A172 (cell line): ENCODE measurements around the gene UBE2Z. TPM values are rescaled to one million over a fixed set of nuclear protein-coding genes. Genes with fewer than 3 reads are reported as not detected.
"Not testable (repeated sequence)": the region's sequence is repeated elsewhere in the genome, so short reads cannot be mapped to it uniquely, and the experiment has no call there.

Source experiments
- DNase-seq: peaks from one replicate; pipeline ENCODE4 v3.0.0-alpha.2; 2015; ENCODE audit warnings: low spot score
- total RNA-seq: library from RNA; depleted of rRNA; stranded (reverse); fragments of >200 nt; shearing (Covaris generic); gene quantifications from 2 replicates; pipeline ENCODE4 v1.2.3, GENCODE V29; 2014

Gene UBE2Z
- total RNA-seq, 1 experiment from 2014 or later = 112 TPM

- DNase-seq = no peak
Measured at GRCh38 chr17:48903401-48903800, 4.8 kb upstream of the UBE2Z start.

GRCh38 chr17:48904428-48904827, 3.8 kb upstream of the UBE2Z start:
- DNase-seq = no peak

- no peak for DNase-seq
Measured at GRCh38 chr17:48905987-48906515, 2.2 kb upstream of the UBE2Z start.

GRCh38 chr17:48907713-48908046, 527 bp upstream of the UBE2Z start:
- DNase-seq = no peak

- peak; percentile 81 for DNase-seq
Measured at GRCh38 chr17:48908853-48909394, 717 bp downstream of the UBE2Z start.

GRCh38 chr17:48909783-48910182, 1.6 kb downstream of the UBE2Z start:
- no peak for DNase-seq

- DNase-seq = no peak
Measured at GRCh38 chr17:48910370-48910769, 2.2 kb downstream of the UBE2Z start.

- no peak for DNase-seq
Measured at GRCh38 chr17:48912476-48912875, 4.3 kb downstream of the UBE2Z start.

- peak; percentile 94 for DNase-seq
Measured at GRCh38 chr17:48915459-48916282, 7.5 kb downstream of the UBE2Z start.

GRCh38 chr17:48925251-48925990, 17.2 kb downstream of the UBE2Z start:
- DNase-seq = no peak

GRCh38 chr17:48925991-48926342, 17.8 kb downstream of the UBE2Z start:
- DNase-seq = no peak

- DNase-seq = no peak
Measured at GRCh38 chr17:48927978-48928745, 20.0 kb downstream of the UBE2Z start.

- no peak for DNase-seq
Measured at GRCh38 chr17:48928876-48929811, 20.9 kb downstream of the UBE2Z start.

GRCh38 chr17:48929812-48930165, 21.6 kb downstream of the UBE2Z start:
- no peak for DNase-seq

- no peak for DNase-seq
Measured at GRCh38 chr17:48930435-48930873, 22.2 kb downstream of the UBE2Z start.

- no peak for DNase-seq
Measured at GRCh38 chr17:48933035-48933434, 24.8 kb downstream of the UBE2Z start.

- peak; percentile 78 for DNase-seq
Measured at GRCh38 chr17:48944515-48945260, 36.5 kb downstream of the UBE2Z start, which contains the start of gene SNF8. TSS of gene SNF8 (minus strand) at chr17:48944842. CDS start at chr17:48944734, 108 bp downstream.

- DNase-seq = not testable (repeated sequence)
Measured at GRCh38 chr17:48945261-48945651, 37.0 kb downstream of the UBE2Z start.

GRCh38 chr17:48951572-48951971, 43.4 kb downstream of the UBE2Z start:
- DNase-seq = no peak

- peak; percentile 46 for DNase-seq
Measured at GRCh38 chr17:48952904-48953303, 44.7 kb downstream of the UBE2Z start.
